NCI-H187 treated with DMSO at 0.1 percent for 48 hours (cell line): ENCODE results near the gene PPP2R2D.

Source experiments
- DNase-seq: peaks from one replicate; lab custom pipeline; 2025; lab: John Stamatoyannopoulos, UW

The PPP2R2D gene

GRCh38 chr10:131929122-131929845 lies 28.5 kb downstream of the PPP2R2D start:
- no peak for DNase-seq

GRCh38 chr10:131930150-131930549 lies 29.3 kb downstream of the PPP2R2D start:
- no peak for DNase-seq

GRCh38 chr10:131930586-131931330 lies 29.9 kb downstream of the PPP2R2D start:
- no peak for DNase-seq

GRCh38 chr10:131931981-131932380 lies 31.2 kb downstream of the PPP2R2D start:
- DNase-seq = no peak

DNA sequence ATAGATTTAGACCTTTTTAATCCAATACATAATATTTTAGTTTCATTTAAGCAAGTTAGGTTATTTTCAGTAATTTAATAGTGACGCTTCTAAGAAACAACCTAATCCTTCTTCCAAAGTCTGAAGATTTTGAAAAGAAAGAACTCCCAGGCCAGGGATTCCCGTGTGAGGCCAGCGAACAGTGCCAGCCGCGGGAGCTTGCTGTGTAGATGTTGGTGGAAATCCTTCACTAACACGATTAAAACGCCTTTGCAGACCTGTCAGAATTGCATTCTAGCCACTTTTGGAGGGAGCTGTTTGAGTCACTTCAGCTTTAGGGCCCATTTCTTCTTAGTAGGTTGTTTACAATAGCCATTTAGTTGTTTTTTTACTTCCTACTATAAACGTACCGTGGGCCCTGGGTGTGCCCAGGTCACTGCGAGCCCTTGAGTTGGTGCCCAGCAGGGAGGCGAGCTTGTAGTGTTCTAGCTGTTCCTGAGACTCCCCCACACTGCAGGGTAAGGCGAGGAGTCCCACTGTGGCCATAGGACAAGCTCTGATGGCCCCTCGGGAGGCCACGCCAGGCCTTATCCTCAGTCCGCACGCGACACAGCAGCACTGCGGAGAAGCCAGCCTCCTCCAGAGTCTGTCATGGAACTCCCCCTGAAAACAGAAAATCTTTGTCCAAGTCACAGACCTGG lies 32.3 kb downstream of the PPP2R2D start:
- no peak for DNase-seq

DNA sequence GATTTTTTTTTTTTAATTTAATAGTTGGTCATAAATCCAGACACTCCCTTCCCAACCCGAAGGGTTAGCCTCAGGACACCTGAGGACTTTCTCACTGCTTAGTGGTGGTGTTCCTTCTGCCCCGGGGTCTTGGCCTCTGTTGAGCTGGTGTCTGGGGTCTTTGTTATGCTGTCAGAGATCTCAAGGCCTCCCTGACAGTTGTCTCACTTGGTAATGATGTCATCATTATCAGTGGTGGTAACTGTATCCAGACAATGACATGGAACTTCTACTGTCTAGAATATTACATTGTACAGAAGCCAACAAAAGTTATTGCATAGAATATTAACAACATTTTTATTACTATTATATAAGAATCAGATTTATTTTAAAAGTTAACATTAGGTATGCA lies 32.9 kb downstream of the PPP2R2D start:
- no peak for DNase-seq

DNA sequence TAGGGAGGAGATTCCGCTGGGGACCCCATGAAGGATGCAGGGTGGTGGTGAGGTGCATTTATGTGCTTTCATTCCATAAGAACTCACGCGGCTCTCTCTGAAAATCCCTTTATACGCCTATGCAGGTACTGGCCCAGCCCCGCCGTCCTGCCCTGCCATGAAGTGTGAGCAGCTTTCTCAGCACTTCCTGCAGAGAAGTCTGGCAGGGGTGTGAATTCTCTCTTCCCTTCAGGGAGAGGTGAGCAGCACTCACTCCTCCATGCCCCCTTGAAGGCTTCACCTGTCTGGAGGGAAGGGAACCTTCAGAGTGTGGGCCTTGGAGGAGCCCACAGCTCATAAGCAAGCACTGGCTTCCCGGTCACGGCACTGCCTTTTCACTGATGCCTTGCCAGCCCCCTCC lies 34.0 kb downstream of the PPP2R2D start:
- no peak for DNase-seq

DNA sequence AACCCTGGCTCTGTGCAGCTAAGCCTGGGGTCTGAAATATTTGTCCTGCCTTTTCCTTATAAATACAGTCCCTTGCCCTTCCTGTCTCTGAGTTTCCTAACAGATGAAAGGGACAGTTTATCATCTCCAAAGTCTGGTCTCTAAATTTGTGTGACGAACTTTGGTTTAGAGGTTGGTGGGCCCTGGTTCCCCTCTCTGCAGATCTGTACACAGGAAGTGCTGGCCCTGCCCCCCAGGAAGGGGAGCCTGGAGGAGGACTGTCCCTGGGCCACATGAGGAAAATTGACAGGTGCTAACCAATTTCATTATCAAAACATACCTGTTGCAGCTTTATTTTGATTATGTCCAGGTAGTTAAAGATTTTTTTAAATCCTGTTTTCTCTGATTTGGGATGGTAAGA lies 34.5 kb downstream of the PPP2R2D start:
- DNase-seq = no peak

GRCh38 chr10:131936294-131936693 lies 35.5 kb downstream of the PPP2R2D start:
- DNase-seq = no peak

DNA sequence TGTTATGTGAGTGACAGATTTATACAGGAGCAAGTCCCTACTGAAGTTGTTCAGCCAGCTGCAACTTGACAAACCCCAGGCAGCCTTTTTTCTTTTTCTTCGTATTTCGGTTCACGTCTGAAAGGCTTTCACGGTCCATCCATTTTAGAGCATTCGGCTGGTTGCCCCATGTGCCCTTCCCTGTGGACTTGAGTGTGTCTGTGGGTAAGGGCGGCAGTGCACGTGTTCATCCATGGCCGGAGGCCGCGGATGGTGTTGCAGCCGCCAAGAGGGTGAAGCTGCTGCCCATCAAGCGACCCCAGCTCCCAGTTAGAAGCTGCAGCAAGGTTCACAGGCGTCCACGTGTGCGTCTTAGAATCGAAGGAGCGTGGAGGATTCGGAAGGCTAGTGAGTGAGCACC lies 35.9 kb downstream of the PPP2R2D start:
- no peak for DNase-seq

DNA sequence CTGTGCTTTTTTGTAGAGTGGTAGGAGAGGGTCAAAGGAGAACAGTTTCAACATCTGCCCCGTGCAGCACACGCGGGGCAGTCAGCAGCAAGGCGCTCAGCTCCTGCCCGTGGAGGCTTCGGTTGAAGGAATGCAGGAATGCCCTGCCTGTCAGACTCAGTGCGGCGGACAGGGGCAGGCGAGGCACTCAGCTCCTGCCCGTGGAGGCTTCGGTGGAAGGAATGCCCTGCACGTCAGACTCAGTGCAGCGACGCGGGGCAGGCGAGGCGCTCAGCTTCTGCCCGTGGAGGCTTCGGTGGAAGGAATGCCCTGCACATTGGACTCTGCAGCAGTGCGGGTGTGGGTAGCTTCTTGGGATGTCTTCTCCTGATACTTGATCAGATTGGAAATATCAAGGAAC lies 37.0 kb downstream of the PPP2R2D start:
- DNase-seq = no peak

DNA sequence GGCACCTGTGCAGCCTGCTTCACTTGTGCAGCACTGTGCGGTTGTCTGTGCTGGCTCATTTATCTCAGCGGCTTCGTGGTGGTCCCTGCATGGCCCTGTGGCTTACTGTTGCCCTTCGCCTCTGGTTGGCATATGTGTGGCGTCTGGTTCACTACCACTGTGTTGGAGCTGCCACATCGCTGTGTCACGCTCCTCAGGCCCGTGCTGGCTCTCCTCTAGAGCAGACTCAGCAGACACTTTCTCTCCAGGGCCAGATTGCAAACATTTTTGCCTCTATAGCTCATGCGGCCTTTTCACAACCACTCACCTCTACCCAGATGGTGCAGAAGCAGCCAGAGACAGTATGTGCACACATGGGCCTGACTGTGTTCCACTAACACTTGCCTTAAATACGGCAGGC lies 37.9 kb downstream of the PPP2R2D start:
- DNase-seq = no peak

DNA sequence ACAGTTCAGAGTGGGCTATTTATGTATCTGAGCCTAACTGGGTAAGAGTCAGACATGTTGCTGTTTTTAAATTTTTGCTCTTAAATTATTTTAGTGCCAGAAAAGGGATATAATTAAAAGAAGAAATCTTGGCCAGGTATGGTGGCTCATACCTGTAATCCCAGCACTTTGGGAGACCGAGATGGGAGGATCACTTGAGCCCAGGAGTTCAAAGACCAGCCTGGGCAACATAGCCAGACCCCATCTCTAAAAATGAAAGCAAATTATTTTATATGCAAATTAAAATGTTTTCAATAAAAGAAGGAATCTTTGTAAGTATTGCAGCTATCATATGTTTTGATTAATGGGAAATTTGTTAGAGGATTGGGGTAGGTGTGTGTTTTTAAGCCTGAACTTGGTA lies 41.6 kb downstream of the PPP2R2D start:
- no peak for DNase-seq

- no peak for DNase-seq
Observed at GRCh38 chr10:131943021-131943814, 42.4 kb downstream of the PPP2R2D start.

- no peak for DNase-seq
Observed at GRCh38 chr10:131944412-131944811, 43.6 kb downstream of the PPP2R2D start.

GRCh38 chr10:131944976-131945695 lies 44.3 kb downstream of the PPP2R2D start:
- no peak for DNase-seq

GRCh38 chr10:131946321-131946751 lies 45.5 kb downstream of the PPP2R2D start:
- DNase-seq = no peak

DNA sequence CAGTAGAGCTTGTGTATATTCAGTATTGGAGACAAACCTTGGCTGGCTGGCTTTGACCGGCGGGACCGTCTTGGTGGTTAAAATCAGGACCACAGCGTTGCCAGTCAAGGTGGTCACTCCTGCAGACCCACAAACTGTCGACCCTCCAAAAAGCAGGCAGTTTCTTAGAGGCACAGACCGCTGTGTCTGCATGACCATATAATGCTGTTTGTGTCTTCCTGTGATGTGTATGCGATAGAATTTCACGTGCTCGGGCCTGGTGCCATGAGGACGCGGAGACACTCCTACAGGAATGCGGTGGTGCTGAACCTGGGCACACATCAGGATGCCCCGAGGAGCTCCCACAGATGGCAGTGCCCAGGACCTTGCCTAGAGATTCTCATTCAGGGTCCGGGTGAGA lies 46.1 kb downstream of the PPP2R2D start:
- no peak for DNase-seq

- no peak for DNase-seq
Observed at GRCh38 chr10:131947631-131948347, 47.0 kb downstream of the PPP2R2D start.

DNA sequence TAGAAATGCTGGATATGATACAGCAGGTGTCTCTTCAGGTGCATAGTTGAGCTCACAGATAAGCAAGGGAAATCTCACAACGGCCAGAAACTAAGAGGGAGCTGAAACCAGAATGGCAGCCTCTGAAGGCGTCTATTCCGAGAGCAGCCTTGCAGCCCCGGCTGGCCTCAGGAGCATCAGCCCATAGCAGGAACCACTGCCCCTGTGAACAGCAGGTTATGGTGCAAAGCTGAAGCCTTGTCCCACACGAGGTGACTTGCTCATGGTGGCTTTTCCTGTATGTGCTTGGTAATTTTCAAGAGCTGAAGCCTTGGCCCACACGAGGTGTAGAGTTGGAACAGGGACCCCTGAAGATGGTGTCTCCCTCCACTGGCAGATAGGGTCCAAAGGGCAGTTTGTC lies 47.7 kb downstream of the PPP2R2D start:
- DNase-seq = no peak
